DND-41 (cell line): ENCODE data around the gene EVL.

Source experiments
- CTCF ChIP-seq: IDR thresholded peaks from 2 replicates; pipeline ENCODE4 v1.5.1; 2012; ENCODE audit warnings: borderline replicate concordance, low read length, moderate library complexity, mild to moderate bottlenecking; ENCODE audit not compliant: poor library complexity, severe bottlenecking; ENCODE audit errors: extremely low read depth
- EZH2 ChIP-seq: IDR thresholded peaks from 3 replicates; pipeline ENCODE4 v1.6.1; 2012; ENCODE audit warnings: borderline replicate concordance, low read depth, mild to moderate bottlenecking, moderate library complexity, low read length, inconsistent platforms; ENCODE audit not compliant: severe bottlenecking

- TF ChIP-seq CTCF (no peak), EZH2 (no peak)
These were observed 126.5 kb downstream of the EVL start for GRCh38 chr14:100191584-100192249.
